Retina (tissue), 1 donor: Measurements from ENCODE around the gene TPD52L1.

Source experiments
- DNase-seq: peaks from one replicate; pipeline ENCODE4 v3.0.0-alpha.2; 2016

TPD52L1 gene

DNA sequence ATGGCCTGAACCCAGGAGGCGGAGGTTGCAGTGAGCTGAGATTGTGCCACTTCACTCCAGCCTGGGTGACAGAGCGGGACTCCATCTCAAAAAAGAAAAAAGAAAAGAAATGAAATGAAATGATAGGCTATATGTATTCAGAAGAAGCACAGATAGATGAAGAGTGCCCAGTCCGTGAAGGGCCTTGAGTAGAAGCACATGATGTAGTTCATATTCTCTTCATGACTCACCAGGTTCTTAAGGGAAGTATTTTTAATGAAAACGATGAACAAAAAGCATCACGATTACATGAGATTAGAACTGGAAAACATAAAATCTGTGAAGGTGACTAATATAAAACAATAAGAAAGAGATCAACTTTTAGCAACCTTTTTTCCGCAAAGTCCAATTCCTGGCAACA lies 29.8 kb downstream of the TPD52L1 start:
- no peak for DNase-seq

DNA sequence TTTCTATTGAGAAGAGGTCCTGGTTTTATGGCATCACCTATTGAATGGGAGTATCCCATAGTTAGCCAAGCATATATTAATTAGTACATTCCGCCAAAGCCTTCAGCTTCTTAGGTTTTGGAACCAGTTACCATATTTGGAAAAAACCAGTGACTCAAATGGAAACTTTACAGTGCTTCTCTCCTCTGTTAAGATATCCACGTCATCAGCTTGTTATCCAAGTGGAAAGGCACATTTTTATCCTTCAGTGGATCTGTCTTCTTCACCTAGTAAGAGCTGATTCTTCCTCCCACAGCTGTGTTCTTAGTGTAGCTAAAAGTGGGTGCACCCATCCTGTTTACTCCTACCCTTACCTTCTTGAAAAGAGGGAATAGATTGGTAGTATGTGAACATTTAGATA lies 34.5 kb downstream of the TPD52L1 start:
- DNase-seq, result no peak

DNA sequence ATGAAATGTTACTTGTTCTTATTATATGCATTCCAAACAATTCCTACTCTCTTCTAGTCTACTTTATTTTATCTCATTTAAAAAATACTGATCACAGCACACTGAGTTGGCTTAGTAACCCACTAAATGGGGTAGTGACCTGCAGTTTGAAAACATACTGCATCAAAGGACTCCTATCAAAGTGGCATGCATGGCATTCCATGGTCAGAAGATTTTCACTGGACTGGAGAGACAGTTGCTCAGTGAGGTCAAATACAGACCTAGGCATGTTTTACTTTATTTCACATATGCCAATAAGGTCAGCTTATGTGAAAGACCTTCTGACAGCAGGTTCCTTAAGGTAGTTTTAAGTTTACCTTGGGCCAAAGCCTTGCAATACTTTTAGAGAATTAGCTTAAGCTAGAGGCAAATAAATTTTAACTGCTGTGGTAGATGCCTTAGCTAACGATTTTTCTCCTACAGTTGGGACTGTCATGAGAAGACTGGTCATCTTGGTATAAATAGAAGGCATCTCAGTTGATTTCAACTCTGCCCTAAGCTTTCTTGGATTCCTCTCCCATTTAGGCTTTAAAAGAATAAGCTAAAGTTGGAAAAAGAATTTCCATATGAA lies 35.1 kb downstream of the TPD52L1 start:
- no peak for DNase-seq

DNA sequence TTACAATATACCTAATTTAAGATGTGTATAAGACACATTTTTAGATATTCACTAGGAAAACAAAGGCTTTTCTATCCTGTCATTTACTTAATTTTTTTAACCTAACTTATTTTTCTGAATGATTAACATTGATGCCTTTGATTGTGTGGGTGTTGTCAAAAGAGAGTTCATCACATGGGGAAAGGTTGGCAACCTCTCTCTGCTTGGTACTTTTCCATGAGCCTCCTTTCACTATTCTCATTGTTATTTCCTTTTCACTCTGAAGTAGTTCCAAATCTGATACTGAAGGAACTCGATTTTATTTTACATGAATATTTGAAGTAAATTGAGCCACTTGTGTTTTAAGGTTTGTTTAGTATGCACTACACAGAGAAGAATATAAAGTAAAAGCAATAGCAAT lies 35.9 kb downstream of the TPD52L1 start:
- no peak for DNase-seq

DNA sequence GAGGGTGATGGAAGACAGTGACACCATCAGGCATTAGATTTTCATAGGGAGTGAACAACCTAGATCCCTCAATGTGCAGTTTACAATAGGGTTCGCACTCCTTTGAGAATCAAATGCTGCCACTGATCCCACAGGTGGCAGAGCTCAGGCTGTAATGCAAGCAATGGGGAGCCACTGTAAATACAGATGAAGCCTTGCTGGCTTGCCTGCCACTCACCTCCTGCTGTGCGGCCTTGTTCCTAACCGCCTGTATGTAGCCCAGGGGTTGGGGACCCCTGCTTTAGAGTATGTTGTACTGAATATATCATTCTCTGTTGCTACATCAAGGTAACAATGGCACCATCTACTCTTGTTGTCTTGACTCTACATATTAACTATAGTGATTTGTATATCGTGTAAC lies 37.1 kb downstream of the TPD52L1 start:
- no peak for DNase-seq

DNA sequence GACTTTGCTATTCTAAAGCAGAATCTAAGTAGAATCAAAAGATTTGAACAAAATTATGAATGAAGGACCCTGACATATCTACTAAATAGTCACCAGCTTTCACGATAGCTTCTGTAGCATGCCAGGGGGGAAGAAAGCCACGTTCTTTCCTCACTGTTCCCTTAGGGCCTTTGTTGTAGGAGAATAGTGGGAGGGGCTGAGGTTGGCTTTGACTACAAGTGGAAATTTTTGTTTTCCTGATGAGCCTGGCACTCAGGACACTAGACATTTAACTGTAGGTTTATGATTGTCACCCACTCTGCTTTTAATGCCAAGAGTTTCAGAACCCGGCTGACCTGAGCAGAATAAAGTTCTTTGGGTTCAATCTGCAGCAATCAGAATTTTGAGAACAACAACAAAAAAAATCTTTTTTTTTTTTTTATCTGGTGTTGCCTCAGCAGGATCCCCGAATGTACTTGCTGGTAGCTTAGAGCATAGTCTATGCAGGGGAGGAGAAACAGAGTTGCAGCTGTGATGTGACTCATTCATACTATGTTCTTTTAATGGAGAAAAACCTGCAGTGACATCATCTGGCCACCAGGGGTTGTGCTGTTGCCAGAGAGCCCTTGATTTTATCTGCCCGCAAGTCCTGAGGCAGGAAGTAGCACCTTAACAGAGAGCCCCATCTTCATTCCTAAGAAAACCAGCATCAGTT lies 38.5 kb downstream of the TPD52L1 start:
- DNase-seq, result peak; percentile 18

DNA sequence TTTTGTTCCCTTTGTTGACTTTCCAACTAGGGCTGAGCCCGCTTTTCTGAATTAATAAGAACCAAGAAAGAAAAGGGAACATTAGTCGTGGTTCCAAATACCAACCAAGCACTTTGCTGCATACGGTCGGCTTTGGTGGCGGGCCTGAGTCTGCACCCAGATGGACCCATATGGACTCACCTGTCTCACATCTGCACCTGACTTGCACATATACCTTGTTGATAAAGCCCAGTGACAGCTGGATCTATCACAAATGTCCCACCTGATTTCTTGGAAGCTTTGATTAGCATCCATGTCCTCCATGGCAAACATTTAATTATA lies 39.0 kb downstream of the TPD52L1 start:
- no peak for DNase-seq

DNA sequence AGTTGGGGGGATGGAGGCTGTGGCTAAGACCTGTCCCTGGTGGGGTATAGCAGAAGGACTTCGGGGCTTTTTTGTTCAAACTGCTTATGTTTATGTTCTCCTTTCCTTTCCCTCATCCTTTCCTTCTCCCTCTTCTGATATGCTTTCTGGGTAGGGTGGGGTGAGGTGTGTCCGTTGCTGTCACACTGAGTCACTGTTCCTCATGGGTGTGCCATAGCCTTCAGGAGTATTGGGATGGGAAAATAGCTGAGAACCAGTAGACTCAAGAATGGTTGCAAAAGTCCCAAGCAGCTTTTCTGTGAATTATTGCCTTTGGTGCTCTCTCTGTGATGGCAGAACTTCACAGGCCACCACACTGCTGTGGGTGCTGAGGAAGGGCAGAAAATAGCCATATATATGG lies 39.6 kb downstream of the TPD52L1 start:
- DNase-seq, result no peak

DNA sequence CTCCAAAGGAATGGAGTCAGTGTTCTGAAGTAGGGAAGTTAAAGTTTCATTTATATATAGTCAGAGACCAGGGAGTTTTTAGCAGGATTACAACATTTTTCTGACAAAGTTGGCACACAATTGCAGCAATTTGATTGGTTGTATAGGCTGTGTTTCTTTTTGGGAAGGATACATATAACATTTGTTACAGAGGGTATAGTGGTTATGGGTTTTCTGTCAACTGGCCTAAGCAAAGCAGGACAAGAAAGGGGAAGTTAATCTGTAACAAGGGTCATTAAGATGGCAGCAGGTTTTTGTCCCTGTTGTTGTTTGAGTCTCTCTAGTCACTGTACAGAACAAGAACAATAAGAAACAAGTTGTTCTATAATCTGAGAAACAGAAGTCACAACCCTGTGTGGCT lies 41.4 kb downstream of the TPD52L1 start:
- DNase-seq, result no peak

DNA sequence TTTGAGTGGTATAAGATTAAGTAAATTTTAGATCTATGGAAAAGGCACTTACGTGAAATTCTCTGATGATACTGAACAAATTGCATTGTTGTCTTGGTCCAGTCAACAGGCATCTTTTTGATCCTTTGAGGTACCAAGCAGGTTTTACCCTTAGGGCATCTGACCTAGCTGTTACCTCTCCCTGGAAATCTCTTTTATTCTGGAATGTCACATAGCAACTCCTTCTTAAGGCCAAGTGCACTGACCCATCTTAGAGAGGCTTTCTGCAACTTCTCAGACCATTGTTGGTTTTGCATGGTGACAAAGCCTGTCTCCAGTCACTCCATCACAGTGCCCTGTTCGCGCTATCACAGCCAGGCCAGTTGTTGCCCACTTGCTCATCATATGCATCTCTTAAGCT lies 42.0 kb downstream of the TPD52L1 start:
- no peak for DNase-seq

DNA sequence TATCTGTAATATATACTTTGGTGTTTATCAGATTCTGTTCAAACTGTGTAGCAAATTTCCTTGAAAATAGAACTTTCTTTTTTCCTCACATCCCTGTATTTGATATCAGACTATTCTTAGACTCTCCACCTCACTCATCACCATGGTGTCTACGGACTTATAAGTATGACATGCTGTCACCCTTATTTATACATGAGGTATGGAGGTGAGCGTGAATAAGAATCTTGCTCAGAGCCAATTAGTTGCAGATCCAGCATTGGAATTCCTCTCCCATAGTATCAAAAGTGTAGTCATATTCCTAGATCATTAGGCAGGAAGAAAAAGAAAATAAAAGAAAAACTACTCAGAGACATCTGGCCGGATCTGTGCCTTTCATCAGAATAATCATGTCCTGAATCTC lies 43.0 kb downstream of the TPD52L1 start:
- peak; percentile 22 for DNase-seq

DNA sequence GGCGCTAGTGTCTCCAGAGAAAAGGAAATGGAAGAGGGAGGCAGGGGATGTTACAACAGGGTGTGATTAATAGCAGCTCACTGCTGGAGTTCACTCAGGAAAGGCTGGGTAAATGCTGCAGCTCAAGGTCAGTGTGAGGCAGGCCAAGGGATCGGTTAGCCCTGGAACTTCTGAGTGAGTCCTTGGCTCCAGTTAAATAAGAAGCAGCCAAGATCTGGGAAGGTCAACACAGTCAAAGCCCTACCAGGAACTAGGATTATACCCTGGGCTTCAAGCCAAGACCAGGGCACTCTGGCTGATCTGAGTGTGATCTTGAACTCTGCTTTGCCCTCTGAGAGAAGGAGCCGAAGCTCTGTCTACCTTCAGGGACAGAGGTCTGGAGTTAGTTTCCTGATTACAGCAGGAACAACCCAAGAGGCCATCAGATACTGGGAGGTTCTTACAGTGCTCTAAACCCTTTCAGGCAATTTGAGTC lies 44.3 kb downstream of the TPD52L1 start:
- DNase-seq, result peak; percentile 25

DNA sequence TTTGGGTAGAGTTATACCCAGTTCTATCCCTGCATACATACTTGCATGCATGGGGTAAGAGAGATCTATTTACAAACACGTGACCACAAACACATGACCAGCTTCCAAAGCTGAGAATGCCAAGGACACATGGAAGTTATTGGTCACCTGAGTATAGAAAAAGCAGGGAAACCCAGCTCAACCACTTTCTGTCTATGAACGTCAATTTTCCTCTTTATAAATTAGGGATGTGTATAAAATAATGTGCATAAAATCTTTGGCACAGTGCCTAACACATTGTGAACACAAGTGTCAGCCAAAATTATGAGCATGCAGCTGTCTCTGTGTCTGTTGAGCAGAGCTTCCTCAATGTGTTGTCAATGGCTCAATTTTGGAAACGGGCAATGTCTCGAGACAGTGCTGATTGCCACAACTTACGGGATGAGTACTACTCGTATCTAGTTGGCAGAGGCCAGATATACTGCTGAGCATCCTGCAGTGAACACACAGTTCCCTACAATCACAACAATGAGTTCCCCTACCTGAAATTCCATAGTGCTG lies 44.9 kb downstream of the TPD52L1 start:
- DNase-seq, result no peak

DNA sequence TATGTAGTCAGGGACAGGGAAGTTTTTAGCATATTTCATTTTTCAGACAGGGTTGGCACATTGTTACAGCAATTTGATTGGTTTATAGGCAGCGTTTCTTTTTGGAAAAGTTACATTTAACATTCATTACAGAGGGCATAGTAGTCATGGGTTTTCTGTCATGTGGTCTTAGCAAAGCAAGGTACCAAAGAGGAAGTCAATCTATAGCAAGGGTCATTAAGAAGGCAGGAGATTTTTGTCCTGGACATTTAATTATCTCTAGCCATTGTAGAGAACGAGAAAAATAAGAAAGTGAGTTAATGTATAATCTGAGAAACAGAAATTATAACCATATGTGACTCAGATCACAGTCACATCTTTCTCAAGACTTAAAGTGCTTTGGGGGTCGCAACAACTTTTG lies 47.4 kb downstream of the TPD52L1 start:
- DNase-seq, result no peak

DNA sequence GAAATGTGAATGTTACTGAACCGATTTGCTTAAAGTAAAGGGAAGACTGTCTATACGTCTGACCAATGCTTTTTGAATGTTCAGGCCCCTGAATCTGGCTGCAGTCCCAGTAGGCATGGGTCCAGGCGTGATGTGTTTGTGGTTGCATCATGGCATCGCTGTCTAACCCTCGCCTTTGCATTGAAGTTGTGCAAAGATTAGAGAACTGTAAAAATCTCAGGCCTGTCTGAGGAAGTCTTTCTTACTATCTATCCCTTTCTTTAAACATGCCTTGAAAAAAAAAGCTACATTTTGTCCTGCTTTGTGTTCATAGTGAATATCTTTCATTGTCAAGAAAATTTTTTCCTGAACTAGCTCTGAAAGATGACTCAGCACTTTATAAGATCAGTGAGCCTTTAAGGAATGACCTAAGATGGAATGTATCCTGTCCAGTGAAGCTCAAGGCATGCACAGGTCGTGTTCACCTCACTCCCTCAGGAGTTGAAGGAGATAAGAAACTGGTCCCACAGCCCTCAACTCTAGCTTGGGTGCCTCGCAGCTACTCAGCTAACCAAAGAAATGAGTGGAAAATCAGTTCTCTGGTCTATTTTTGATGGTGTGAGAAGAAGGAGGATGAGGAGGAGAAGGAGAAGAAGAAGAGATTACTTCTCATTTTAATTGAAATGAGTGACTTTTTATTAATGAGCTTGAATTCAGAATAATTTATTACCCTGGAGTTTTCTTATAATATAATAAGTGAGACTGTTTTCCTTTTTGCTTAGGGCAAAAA lies 48.6 kb downstream of the TPD52L1 start:
- DNase-seq, result no peak

DNA sequence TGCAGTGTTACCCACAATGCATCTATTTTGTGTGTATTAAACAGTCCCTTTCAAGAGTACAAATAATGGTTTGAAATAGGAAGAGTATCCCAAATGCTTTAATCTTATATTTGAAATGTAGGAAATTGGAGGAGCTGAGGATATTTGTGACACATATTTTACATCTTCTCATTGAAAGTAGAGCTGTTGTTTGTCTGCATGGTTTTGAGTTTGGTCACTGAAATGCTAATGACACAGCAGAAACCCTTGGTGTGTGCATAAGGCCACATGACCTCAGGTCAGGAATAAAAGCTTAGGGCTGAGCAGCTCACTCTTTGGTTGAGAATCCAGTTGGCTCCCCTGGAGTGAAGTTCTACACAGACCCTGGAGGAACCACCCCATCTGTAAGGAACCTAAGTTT lies 49.8 kb downstream of the TPD52L1 start:
- DNase-seq, result no peak

DNA sequence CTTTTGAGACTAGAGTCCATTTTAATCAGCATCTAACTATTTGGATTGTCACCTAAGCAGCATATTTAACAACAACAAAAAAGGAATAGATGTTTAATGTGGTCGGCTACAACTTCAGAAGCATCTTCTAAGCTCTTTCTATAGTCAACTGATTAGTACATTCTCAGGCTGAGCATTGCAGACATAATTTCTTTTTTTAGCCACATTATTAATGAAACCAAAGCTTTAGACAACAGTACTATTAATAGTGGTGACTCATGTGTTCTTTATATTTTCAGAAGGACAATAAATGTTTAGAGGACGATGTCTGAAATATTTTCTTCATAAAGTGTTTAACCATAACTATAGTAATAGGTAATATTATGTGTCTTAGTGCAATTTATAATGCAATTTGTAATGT lies 52.4 kb downstream of the TPD52L1 start:
- no peak for DNase-seq

DNA sequence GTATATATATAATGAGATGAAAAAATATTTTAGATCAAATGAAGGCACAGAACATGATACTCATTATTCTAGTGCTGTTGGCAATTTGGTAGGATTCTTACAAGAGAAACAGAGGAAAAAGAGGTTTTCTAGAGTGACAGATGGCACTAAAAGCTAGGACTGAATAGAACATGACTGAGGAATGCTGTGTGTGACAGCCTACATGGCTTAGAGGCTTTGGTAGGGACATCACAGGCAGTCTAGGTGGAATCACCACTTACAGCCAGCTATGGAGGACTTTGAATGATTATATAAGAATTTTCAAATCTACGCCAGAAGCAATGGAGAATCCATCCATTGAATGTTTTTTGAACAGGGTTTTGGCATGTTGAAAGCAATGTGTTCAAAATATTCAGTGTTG lies 52.8 kb downstream of the TPD52L1 start:
- DNase-seq, result no peak

DNA sequence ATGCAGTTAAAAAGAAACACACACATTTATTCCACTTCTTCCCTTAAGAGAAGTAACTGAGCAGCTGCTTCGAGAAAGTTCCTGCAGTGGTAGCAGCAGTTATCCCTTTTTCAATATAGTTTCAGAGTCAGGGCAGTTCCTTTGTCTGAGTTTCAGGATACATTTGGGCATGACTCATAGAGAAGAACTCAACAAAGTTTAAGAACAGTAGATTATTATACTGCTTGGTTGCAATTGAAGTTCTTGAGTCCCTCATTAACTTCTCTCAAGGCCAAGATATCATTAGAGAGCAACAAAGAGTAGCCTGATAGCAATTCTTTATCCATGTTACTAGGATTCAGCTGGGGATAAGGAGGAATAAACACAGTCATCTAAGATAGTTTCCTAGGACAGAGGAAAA lies 54.4 kb downstream of the TPD52L1 start:
- no peak for DNase-seq

DNA sequence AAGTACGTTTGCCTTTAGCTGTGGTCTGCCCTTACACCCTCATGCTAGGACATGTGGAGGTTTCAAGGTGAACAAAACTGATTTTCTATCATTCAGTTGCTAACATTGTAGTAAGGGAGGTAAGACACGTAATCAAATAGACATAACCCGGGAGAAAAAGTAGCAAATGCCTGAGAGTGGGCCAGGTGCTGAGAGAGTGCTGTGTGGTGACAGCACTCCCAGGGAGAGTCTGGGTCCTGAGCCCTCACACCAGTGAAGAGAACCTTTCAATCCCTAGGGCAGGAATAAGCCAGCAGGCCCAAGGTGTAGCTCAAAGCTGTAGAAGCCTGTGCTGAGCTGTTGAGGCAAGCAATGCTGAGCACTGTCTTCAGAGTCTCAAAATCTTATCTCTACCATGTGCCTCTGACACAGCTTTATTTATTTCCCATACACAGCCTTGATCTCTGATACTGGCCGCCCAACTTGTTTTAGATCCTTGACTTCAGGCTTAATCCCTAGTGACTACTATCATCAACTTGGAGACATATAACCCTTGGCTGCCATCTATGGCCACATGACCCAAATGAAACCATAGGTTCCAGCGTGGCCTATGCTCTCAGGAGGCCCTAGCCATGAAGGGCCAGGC lies 55.2 kb downstream of the TPD52L1 start:
- DNase-seq, result no peak

DNA sequence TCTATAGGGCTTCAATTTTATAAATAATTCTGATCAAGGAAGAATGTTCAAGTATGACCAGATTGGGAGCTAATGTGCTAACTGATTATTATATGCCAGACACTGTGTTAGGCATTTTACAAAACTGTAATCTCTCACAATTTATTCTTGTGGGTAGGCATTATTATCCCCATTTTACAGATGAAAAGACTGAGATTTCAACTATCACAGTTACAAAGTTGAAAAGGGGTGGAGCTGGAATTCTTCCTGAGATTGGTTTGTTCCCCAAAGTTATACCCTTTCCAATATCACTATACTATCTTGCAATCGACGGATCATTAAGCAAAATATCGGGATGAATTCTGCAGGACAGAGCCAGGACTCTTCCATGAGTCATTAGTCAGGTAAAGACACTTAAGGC lies 57.1 kb downstream of the TPD52L1 start:
- no peak for DNase-seq

DNA sequence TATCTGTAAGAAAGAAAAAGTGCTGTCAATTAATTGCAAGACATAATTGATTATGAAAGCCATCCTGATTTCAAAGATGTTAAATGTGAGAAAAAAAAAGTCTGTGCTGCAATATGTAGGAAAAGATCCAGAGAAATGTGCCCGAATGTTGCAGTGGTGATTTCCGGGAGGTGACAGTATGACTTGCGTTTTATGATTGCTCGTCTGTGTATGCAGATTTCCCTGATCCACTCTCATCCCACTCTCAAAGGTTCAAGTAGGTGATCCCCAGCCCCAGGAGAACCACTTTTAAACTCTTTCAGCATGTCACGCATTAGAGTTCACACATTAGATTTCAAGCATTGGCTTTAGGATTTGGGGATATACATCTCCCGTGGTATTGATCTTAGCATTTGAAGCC lies 57.8 kb downstream of the TPD52L1 start:
- DNase-seq, result no peak

DNA sequence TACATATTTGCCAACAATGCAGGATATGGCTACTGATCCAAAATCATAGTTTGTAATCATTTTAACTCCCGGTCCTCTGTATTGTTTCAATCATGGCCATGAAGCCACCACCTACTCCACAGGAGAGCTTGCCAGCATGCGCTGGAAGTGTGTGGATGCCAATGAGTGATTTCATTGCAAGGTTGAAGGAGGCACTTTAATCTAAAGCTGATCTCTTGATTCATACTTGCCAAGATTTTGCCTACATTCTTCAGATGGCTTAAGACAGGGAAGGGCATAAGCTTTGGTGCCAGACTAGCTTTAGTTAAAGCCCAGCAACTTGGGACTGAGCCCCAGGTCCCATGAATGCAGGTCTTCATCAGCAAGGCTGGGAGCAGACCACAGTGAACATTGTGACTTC lies 58.8 kb downstream of the TPD52L1 start:
- no peak for DNase-seq

DNA sequence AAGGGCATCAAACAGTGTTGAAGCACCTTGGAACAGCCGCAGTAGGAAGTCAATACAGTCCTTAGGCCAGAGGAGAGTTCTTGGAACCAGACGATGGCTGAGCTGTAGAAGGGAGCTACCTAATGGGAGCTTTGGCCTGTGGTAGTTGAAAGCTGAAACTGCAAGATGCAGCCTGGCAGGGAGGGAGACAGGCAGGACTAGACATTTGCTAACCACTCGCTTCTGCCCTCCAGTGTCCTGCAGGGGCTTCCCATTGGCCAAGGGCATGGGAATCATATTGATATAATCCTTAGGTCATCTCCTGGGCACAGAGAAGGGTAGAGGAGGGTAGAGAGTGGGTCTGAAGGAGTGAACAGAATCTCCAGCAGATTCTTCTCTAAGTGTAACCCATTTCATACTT lies 60.4 kb downstream of the TPD52L1 start:
- no peak for DNase-seq
